H1 (cell line): ENCODE results near the gene MAPK4. TPM values are rescaled to one million over a fixed set of nuclear protein-coding genes. Genes with fewer than 3 reads are reported as not detected.

ENCODE experiments used
- CTCF ChIA-PET: fragments of 300-600 bp; sonication (Branson Sonifier 250); formaldehyde crosslinking; loops from one replicate; lab custom pipeline; 2021; ENCODE audit not compliant: partially characterized antibody; lab: Charles Lee
- POLR2A ChIA-PET: fragments of 300-600 bp; sonication (Branson Sonifier 250); formaldehyde crosslinking; loops from one replicate; lab custom pipeline; 2021; ENCODE audit warnings: inconsistent platforms; ENCODE audit not compliant: partially characterized antibody; lab: Charles Lee
- DNase-seq, 2 experiments: peaks; one replicate each; pipeline versions ENCODE4 v3.0.0 to v3.0.0-alpha.2; 2010 to 2022; ENCODE audit warnings: low spot score in 2 of 2, low read depth in 1 of 2, mixed read lengths in 1 of 2
- FAIRE-seq: peaks from 2 replicates; lab custom pipeline; 2011; peaks lifted over from hg19 to GRCh38; lab: Jason Lieb, UNC
- H2AFZ ChIP-seq: 2 replicates; pipeline ENCODE4 v1.8.1; 2012; ENCODE audit warnings: low read length, inconsistent platforms
- H2AK5ac ChIP-seq: 2 replicates; pipeline ENCODE4 v1.6.1; 2013; ENCODE audit warnings: low read depth, low read length
- H2BK120ac ChIP-seq: replicated peaks from 2 replicates; pipeline ENCODE3; 2013; ENCODE audit warnings: low read depth, low read length, inconsistent platforms
- H2BK12ac ChIP-seq: 2 replicates; pipeline ENCODE4 v1.6.1; 2013; ENCODE audit warnings: low read depth, low read length
- H2BK15ac ChIP-seq: 2 replicates; pipeline ENCODE4 v1.6.1; 2013; ENCODE audit warnings: low read length
- H2BK20ac ChIP-seq: 2 replicates; pipeline ENCODE4 v1.6.1; 2013; ENCODE audit warnings: low read length
- H2BK5ac ChIP-seq: 2 replicates; pipeline ENCODE4 v1.6.1; 2013; ENCODE audit warnings: low read depth, low read length
- H3K14ac ChIP-seq: 2 replicates; pipeline ENCODE4 v1.6.1; 2013; ENCODE audit warnings: inconsistent platforms; ENCODE audit not compliant: insufficient read length
- H3K18ac ChIP-seq: 2 replicates; pipeline ENCODE4 v1.6.1; 2013; ENCODE audit warnings: low read length; ENCODE audit errors: extremely low read depth
- H3K23ac ChIP-seq: 2 replicates; pipeline ENCODE4 v1.6.1; 2013; ENCODE audit warnings: inconsistent platforms; ENCODE audit not compliant: insufficient read length
- H3K23me2 ChIP-seq: 2 replicates; pipeline ENCODE4 v1.6.1; 2013; ENCODE audit warnings: low read depth, low read length
- H3K27ac ChIP-seq: 2 replicates; pipeline ENCODE4 v1.6.1; 2011; ENCODE audit warnings: low read depth, low read length, inconsistent platforms
- H3K27me3 ChIP-seq, 4 experiments: replicated peaks in 1 of 4; 1 replicate in 1 of 4; 2 replicates in 3 of 4; pipeline versions ENCODE4 v1.6.1 to v1.8.1; 2011 to 2013; ENCODE audit warnings: low read length in 3 of 4, mild to moderate bottlenecking in 3 of 4, inconsistent platforms in 2 of 4, mixed read lengths in 2 of 4, moderate library complexity in 1 of 4; ENCODE audit not compliant: control insufficient read depth in 3 of 4, insufficient read depth in 3 of 4; ENCODE audit errors: extremely low read depth in 1 of 4
- H3K36me3 ChIP-seq, 4 experiments: 2 replicates each; pipeline versions ENCODE4 v1.6.1 to v1.8.1; 2011 to 2013; ENCODE audit warnings: mild to moderate bottlenecking in 4 of 4, low read length in 3 of 4, moderate library complexity in 2 of 4, control low read depth in 1 of 4, inconsistent platforms in 1 of 4; ENCODE audit not compliant: insufficient read depth in 4 of 4, control insufficient read depth in 2 of 4
- H3K4ac ChIP-seq: replicated peaks from 2 replicates; pipeline ENCODE3; 2013; ENCODE audit warnings: low read length, low read depth, mixed read lengths, inconsistent platforms; ENCODE audit not compliant: insufficient read length
- H3K4me1 ChIP-seq, 4 experiments: replicated peaks in 1 of 4; 1 replicate in 1 of 4; 2 replicates in 3 of 4; pipeline versions ENCODE4 v1.6.1 to v1.8.1; 2011 to 2013; ENCODE audit warnings: low read length in 3 of 4, inconsistent platforms in 2 of 4, mixed read lengths in 1 of 4; ENCODE audit not compliant: insufficient read depth in 4 of 4, control insufficient read depth in 3 of 4
- H3K4me2 ChIP-seq, 2 experiments: 2 replicates each; pipeline versions ENCODE4 v1.6.1 to v1.8.1; 2011 to 2013; ENCODE audit warnings: low read depth in 2 of 2, low read length in 2 of 2, control low read depth in 1 of 2, inconsistent platforms in 1 of 2, mild to moderate bottlenecking in 1 of 2; ENCODE audit not compliant: insufficient read depth in 1 of 2
- H3K4me3 ChIP-seq, 4 experiments: fragments of 200-600, 300-600 bp in 1 of 4; sonication (generic), shearing (Covaris generic), sonication (Bioruptor Twin) in 1 of 4; 2 replicates each; pipeline versions ENCODE4 v1.5.1 to v1.8.1; 2011 to 2016; ENCODE audit warnings: low read length in 4 of 4, low read depth in 3 of 4, control low read depth in 2 of 4, inconsistent platforms in 2 of 4, mild to moderate bottlenecking in 2 of 4, mixed read lengths in 1 of 4, moderate library complexity in 1 of 4; ENCODE audit not compliant: insufficient read depth in 2 of 4; ENCODE audit errors: extremely low read depth in 1 of 4
- H3K56ac ChIP-seq: replicated peaks from 2 replicates; pipeline ENCODE3; 2013; ENCODE audit warnings: low read depth, mild to moderate bottlenecking, mixed read lengths, low read length, inconsistent platforms; ENCODE audit not compliant: insufficient read length
- H3K79me1 ChIP-seq: 2 replicates; pipeline ENCODE4 v1.6.1; 2013; ENCODE audit warnings: low read depth, low read length, control low read depth
- H3K79me2 ChIP-seq, 2 experiments: 2 replicates each; pipeline versions ENCODE4 v1.6.1 to v1.8.1; 2012 to 2013; ENCODE audit warnings: low read length in 2 of 2, mild to moderate bottlenecking in 2 of 2, inconsistent platforms in 1 of 2; ENCODE audit not compliant: insufficient read depth in 2 of 2, control insufficient read depth in 1 of 2
- H3K9ac ChIP-seq, 4 experiments: replicated peaks in 1 of 4; 1 replicate in 1 of 4; 2 replicates in 3 of 4; pipeline versions ENCODE4 v1.6.1 to v1.8.1; 2011 to 2013; ENCODE audit warnings: low read depth in 3 of 4, low read length in 3 of 4, control low read depth in 2 of 4, mild to moderate bottlenecking in 2 of 4, moderate library complexity in 2 of 4, inconsistent platforms in 1 of 4; ENCODE audit errors: extremely low read depth in 1 of 4
- H3K9me3 ChIP-seq, 2 experiments: 2 replicates each; pipeline versions ENCODE4 v1.6.1 to v1.8.1; 2012 to 2013; ENCODE audit warnings: mild to moderate bottlenecking in 2 of 2, moderate library complexity in 2 of 2, control low read depth in 1 of 2, inconsistent platforms in 1 of 2, low read depth in 1 of 2, low read length in 1 of 2, mixed read lengths in 1 of 2; ENCODE audit not compliant: insufficient read depth in 2 of 2
- H4K20me1 ChIP-seq, 2 experiments: replicated peaks in 1 of 2; 2 replicates each; pipeline versions ENCODE3 to v1.8.1; 2011 to 2013; ENCODE audit warnings: inconsistent platforms in 2 of 2, low read length in 2 of 2, mild to moderate bottlenecking in 1 of 2; ENCODE audit not compliant: insufficient read depth in 2 of 2, control insufficient read depth in 1 of 2
- H4K5ac ChIP-seq: 2 replicates; pipeline ENCODE4 v1.6.1; 2013; ENCODE audit warnings: low read length, low read depth, mixed read lengths, inconsistent platforms; ENCODE audit not compliant: insufficient read length
- H4K8ac ChIP-seq: 2 replicates; pipeline ENCODE4 v1.8.0; 2013; ENCODE audit warnings: mild to moderate bottlenecking, moderate library complexity, low read length, inconsistent platforms; ENCODE audit not compliant: insufficient read depth; ENCODE audit errors: extremely low read depth
- H4K91ac ChIP-seq: replicated peaks from 2 replicates; pipeline ENCODE3; 2013; ENCODE audit warnings: low read length, mixed read lengths, inconsistent platforms; ENCODE audit not compliant: insufficient read length
- JUN ChIP-seq: IDR thresholded peaks from 2 replicates; pipeline ENCODE4 v1.6.1; 2011; ENCODE audit warnings: low read depth, mild to moderate bottlenecking, improper control_type of control experiment, low read length
- YY1 ChIP-seq: IDR thresholded peaks from 2 replicates; pipeline ENCODE4 v1.6.1; 2011; ENCODE audit warnings: low read depth, mild to moderate bottlenecking, low read length
- WGBS, 2 experiments: shearing (Covaris generic) in 1 of 2; methylation state at CpG; one replicate each; pipeline versions ENCODE4 v1.1.6 to v1.1.7; 2013 to 2015; ENCODE audit warnings: low lambda C conversion rate in 2 of 2, mixed read lengths in 2 of 2, inconsistent platforms in 1 of 2, low coverage in 1 of 2, missing lambda C conversion rate in 1 of 2; ENCODE audit not compliant: insufficient replicate concordance in 2 of 2, insufficient coverage in 1 of 2, insufficient read length in 1 of 2; ENCODE audit errors: extremely low coverage in 1 of 2, missing lambda C conversion rate in 1 of 2; 5-methylcytosine and 5-hydroxymethylcytosine counted together
- polyA plus RNA-seq, 7 experiments: library from polyadenylated mRNA; depleted of rRNA in 3 of 7; stranded (reverse) in 5 of 7; unstranded in 2 of 7; fragments of >200 nt in 5 of 7; fragments of 200-250 nt in 2 of 7; gene quantifications; 1 replicate in 5 of 7; 2 replicates in 1 of 7; 4 replicates in 1 of 7; pipeline versions ENCODE4 v1.2.1 to v1.2.3, GENCODE V29; 2011 to 2013; ENCODE audit warnings: missing spikeins in 2 of 7, mixed read lengths in 2 of 7
- total RNA-seq: library from RNA; stranded (reverse); fragmentation: NEBNext Ultra II Directional; extraction: Animal tissue kit (Norgen Biotek cat#: 25700); gene quantifications from 2 replicates; pipeline ENCODE4 v1.2.1, GENCODE V29; 2021

The MAPK4 gene
- total and polyA plus RNA-seq, 2 of the 8 experiments (the other 6 are each of a cell fraction or from before 2014, with no cell fraction given): 3.2 to 3.7 TPM

- Histone ChIP-seq H3K56ac (no peak overlapping the region), H3K14ac (no peak overlapping the region), H2BK12ac (no peak overlapping the region), H3K27me3 (no peaks in the 10 kb centered on the region), H3K4me3 (no peak overlapping the region; a peak in 1 of 8 replicates), H2AK5ac (no peak overlapping the region), H3K23ac (no peak overlapping the region), H2BK20ac (peak overlapping the region; percentile 52; the same call in 1 of the 2 replicates), H3K4ac (no peak overlapping the region), H4K8ac (peak overlapping the region; percentile 85), H3K23me2 (no peaks in the 10 kb centered on the region), H3K9ac (no peak overlapping the region; a peak in 1 of 7 replicates), H2BK120ac (peak overlapping the region; percentile 80), H3K9me3 (0 out of 4 replicates have a peak, but pooled peaks cover 0 to 5% of the 10 kb centered on the region in 2 experiments), H4K91ac (peak overlapping the region; percentile 22), H2AFZ (peak overlapping the region; percentile 35; the same call in 1 of the 2 replicates), H3K18ac (no peak overlapping the region; the same call in 1 of the 2 replicates), H3K4me2 (peak overlapping the region in 1 of 2 experiments; percentile 53; a peak in 2 of 4 replicates), H4K5ac (peak overlapping the region; percentile 13), H2BK5ac (peak overlapping the region; percentile 11; the same call in 1 of the 2 replicates), H2BK15ac (no peak overlapping the region), H4K20me1 (no peaks in the 10 kb centered on the region), H3K36me3 (no peaks in the 10 kb centered on the region)
- POLR2A ChIA-PET: no interaction called here
- WGBS, 2 experiments: 64% methylated on average over 9 of the region's 9 CpGs; no CpG with 5 or more reads in 1 of the 2 experiments
- DNase-seq: peak; percentile 10 to 49
- CTCF ChIA-PET: interaction anchor here (0.6 to 1.2 kb wide), 2 partner anchors 46 to 53 kb away, joined by 3 read pairs; no protein-coding TSS in a partner anchor
- TF ChIP-seq YY1 (peak; percentile 76; the same call in 1 of the 2 replicates), JUN (no peak)
- TF ChIP-seq, all 59 proteins: peak for 1
- no peaks in the 10 kb centered on the region for H3K79me1 ChIP-seq
- no peak for FAIRE-seq
- no peaks in the 10 kb centered on the region for H3K79me2 ChIP-seq
- H3K27ac ChIP-seq: no peak overlapping the region
- H3K4me1 ChIP-seq: peaks cover 3 to 18% (median 12%) of the 10 kb centered on the region in 4 experiments; a peak in 5 of 7 replicates
These were observed 188.6 kb downstream of the MAPK4 start for GRCh38 chr18:50748243-50749229.
